Memory B cell (primary cell): ENCODE results near the gene MAGEA9.
A peak's percentile ranks its signal among the peaks of the same experiment; 100 is the strongest.
"Not testable (repeated sequence)": the region's sequence is repeated elsewhere in the genome, so short reads cannot be mapped to it uniquely, and the experiment has no call there.

Source experiments
- ATAC-seq: fragments of 150-1000 bp; cut with Tn5 transposase; 2 replicates; pipeline ENCODE4 v1.10.0; 2021; ENCODE audit warnings: low read depth, mild to moderate bottlenecking, moderate library complexity
- DNase-seq, 2 donors: peaks; one replicate each; pipeline ENCODE4 v3.0.0; 2022; ENCODE audit warnings: low spot score in 2 of 2
- H3K27ac Mint-ChIP-seq: one replicate; pipeline ENCODE4 v1.8.0; 2022; ENCODE audit warnings: mild to moderate bottlenecking, moderate library complexity, mixed read lengths
- H3K27me3 Mint-ChIP-seq: one replicate; pipeline ENCODE4 v1.8.0; 2022; ENCODE audit warnings: mixed read lengths
- H3K36me3 Mint-ChIP-seq: one replicate; pipeline ENCODE4 v1.8.0; 2022; ENCODE audit warnings: mild to moderate bottlenecking, mixed read lengths
- H3K4me1 Mint-ChIP-seq: one replicate; pipeline ENCODE4 v1.8.0; 2022; ENCODE audit warnings: mixed read lengths
- H3K4me3 Mint-ChIP-seq: one replicate; pipeline ENCODE4 v1.8.0; 2022; ENCODE audit warnings: mild to moderate bottlenecking, moderate library complexity, mixed read lengths
- H3K9me3 Mint-ChIP-seq: one replicate; pipeline ENCODE4 v1.8.0; 2022; ENCODE audit warnings: mixed read lengths

The MAGEA9 gene

DNA sequence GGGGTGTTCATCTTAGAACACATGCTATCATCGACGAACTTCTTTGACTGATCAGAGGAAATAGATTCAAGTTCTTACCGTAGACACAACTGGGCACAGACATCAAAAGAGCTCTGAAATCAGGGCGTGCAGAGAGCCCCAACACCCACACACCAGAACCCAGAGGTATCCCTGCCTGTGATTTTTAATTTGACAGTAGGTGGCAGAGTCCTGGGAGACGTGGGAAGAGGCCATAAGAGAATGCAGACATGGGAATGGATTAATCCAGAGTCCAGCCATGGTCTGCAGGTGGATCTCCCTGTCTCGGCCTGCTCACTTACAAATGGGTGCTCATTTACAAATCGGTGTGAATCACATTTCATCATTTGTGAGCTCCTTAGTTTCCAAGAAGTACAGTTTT lies 3.7 kb upstream of the MAGEA9 start:
- H3K27ac Mint-ChIP-seq, H3K36me3 Mint-ChIP-seq, H3K4me1 Mint-ChIP-seq, H3K4me3 Mint-ChIP-seq, ATAC-seq, H3K9me3 Mint-ChIP-seq, H3K27me3 Mint-ChIP-seq, DNase-seq: not testable (repeated sequence)

DNA sequence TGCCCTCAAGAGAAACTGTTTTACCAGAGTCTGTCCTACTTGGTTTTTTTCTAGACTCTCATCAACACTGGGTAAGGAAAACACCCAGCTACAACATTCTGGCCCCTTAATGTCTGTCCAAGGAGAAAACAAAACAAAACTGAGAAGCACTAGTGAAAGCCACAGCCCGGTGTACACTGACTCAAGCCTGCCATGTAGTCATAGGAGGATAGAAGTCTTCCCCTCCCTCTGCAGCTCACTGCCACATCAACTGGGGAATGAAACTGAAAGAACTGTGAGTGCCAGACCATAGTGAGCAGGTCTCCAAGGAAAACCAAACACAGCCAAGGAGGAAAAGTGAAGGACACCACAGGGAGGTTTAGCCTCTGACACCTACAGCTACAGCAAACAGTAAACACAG lies 13.8 kb downstream of the MAGEA9 start:
- H3K9me3 Mint-ChIP-seq, ATAC-seq, H3K27ac Mint-ChIP-seq, H3K4me3 Mint-ChIP-seq, H3K27me3 Mint-ChIP-seq, DNase-seq, H3K36me3 Mint-ChIP-seq: not testable (repeated sequence)
- peaks cover 14% of the 10 kb centered on the region for H3K4me1 Mint-ChIP-seq

DNA sequence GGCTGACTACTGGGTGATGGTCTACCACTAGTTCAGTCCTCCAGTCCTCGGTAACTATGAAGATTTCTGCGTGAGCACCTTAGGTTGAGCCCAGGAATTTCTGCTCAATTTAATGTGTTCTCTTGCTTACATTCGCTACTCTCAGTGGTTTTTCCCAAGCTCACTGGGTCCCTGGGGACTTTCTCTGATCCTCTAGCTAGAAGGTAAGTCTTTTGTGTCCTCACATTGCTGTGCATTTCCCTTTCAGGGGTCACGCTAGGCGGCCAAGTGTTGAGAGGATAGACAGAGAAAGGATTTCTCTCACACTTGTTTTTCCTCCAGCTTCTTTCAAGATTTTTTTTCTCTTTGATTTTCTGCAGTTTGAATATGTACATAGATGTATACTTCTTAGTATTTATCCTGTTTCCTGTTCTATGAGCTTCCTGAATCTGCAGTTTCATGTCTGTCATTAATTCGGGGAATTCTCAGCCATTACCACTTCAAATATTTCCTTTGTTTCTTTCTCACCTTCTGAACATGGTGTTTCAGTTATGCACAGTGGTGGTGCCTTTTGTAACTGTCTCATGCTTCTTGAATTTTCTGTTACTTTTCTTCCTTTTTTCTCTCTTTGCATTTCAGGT lies 17.5 kb downstream of the MAGEA9 start:
- DNase-seq (no peak), ATAC-seq (no peak)
- peaks cover 14% of the 10 kb centered on the region for H3K4me1 Mint-ChIP-seq
- no peaks in the 10 kb centered on the region for H3K36me3 Mint-ChIP-seq
- no peaks in the 10 kb centered on the region for H3K9me3 Mint-ChIP-seq
- H3K27me3 Mint-ChIP-seq = no peaks in the 10 kb centered on the region
- H3K4me3 Mint-ChIP-seq = no peak overlapping the region
- no peak overlapping the region for H3K27ac Mint-ChIP-seq

DNA sequence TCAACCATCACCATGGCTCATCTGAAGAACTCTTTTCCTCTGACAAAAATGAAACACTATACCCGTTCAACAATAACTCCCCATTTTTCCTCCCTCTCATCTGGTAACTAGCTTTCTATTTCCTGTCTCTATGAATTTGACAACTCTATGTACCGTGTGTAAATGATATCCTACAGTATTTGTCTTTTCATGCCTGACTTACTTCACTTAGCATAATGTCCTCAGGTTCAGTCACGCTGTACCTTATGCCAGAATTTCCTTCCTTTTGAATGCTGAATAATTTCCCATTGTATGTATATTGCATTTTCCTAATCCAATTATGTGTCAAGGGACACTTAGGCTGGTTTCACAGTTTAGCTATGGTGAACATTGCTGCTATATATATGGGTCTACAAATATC lies 18.2 kb downstream of the MAGEA9 start:
- ATAC-seq (no peak), DNase-seq (no peak)
- Mint-ChIP-seq H3K4me3 (no peak overlapping the region), H3K4me1 (peaks cover 14% of the 10 kb centered on the region), H3K27ac (no peak overlapping the region), H3K9me3 (no peaks in the 10 kb centered on the region), H3K36me3 (no peaks in the 10 kb centered on the region), H3K27me3 (no peaks in the 10 kb centered on the region)

DNA sequence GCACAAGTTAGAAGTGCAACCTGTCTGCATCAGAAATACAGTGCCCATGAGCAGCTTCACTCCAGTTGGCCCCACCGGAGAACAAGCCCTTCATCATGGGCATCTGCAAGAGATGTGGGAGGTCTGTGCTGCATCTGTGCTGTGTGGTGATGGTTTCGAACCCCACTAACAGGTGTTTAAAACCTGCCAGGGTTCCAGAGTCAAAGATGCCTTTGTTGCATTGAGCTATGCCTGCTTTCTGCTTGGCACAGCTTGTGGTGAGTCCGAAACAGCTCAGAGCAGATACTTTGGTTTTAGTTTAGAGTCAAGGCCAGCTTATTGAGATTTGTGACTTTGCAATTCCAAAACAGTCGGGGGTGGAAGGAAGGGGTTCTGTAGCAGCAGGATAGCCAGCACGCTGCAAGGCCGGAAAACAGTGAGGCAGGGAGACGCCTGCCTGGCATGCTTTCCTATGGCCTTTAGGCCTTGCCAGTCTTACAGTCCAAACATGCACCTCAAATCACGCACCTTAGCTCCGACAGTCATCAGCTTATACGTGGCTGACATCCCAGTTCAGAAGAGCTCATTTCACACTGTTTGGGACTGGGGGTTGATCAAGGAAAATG lies 21.8 kb downstream of the MAGEA9 start:
- H3K9me3 Mint-ChIP-seq = no peaks in the 10 kb centered on the region
- no peak overlapping the region for H3K27ac Mint-ChIP-seq
- H3K4me3 Mint-ChIP-seq = no peak overlapping the region
- DNase-seq (no peak), ATAC-seq (no peak)
- peaks cover 4% of the 10 kb centered on the region for H3K27me3 Mint-ChIP-seq
- peaks cover 7% of the 10 kb centered on the region for H3K4me1 Mint-ChIP-seq
- no peaks in the 10 kb centered on the region for H3K36me3 Mint-ChIP-seq

DNA sequence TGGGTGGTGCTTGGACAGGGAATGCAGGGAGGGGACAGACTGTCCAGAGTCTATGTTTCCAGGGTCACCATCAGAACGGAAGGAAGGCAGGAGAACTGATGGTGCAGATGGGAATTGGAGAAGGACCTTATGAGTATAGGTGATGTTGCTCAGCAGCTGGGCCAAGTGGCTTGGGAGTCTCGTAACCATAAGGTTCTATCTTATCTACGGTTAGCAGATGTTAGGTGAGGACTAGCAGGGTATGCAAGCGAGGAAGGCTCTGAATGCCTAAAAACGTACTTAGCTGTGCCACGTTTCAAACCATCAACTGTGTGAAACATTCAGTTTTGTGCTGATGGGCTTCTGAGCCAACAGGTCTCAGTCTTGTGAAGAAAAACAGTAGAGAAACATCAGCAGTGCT lies 22.4 kb downstream of the MAGEA9 start:
- Mint-ChIP-seq H3K27ac (no peak overlapping the region), H3K4me1 (peaks cover 7% of the 10 kb centered on the region), H3K4me3 (no peak overlapping the region), H3K9me3 (no peaks in the 10 kb centered on the region), H3K27me3 (peaks cover 4% of the 10 kb centered on the region), H3K36me3 (no peaks in the 10 kb centered on the region)
- DNase-seq (no peak), ATAC-seq (no peak)

DNA sequence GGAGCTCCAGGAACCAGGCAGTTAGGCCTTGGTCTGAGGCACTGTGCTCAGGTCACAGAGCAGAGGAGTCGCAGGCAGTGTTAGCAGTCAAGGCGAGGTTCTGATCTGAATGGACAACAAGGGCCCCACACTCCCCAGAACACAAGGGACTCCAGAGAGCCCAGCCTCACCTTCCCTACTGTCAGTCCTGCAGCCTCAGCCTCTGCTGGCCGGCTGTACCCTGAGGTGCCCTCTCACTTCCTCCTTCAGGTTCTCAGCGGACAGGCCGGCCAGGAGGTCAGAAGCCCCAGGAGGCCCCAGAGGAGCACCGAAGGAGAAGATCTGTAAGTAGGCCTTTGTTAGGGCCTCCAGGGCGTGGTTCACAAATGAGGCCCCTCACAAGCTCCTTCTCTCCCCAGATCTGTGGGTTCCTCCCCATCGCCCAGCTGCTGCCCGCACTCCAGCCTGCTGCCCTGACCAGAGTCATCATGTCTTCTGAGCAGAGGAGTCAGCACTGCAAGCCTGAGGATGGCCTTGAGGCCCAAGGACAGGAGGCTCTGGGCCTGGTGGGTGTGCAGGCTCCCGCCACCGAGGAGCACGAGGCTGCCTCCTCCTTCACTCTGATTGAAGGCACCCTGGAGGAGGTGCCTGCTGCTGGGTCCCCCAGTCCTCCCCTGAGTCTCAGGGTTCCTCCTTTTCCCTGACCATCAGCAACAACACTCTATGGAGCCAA lies 26.2 kb downstream of the MAGEA9 start:
- Mint-ChIP-seq H3K27ac (no peak overlapping the region), H3K9me3 (no peaks in the 10 kb centered on the region), H3K4me3 (no peak overlapping the region), H3K4me1 (no peaks in the 10 kb centered on the region), H3K27me3 (peaks cover 4% of the 10 kb centered on the region), H3K36me3 (no peaks in the 10 kb centered on the region)
- DNase-seq (no peak), ATAC-seq (no peak)

DNA sequence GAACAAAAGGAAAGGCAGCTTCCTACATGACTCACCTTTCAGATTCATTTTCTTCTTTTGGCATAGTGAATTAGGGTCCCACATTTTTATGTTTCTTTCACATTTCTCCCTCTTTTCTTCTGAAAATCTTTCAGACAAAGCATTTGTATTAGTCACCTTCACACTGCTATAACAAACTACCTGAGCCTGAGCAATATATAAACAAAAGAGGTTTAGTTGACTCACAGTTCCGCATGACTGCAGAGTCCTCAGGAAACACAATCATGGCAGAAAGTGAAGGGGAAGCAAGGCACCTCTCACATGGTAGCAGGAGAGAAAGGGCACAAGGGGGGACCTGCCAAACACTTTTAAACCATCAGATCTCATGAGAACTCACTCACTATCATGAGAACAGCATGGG lies 36.9 kb downstream of the MAGEA9 start:
- DNase-seq (no peak), ATAC-seq (no peak)
- Mint-ChIP-seq H3K4me3 (no peak overlapping the region), H3K9me3 (no peaks in the 10 kb centered on the region), H3K36me3 (no peaks in the 10 kb centered on the region), H3K27ac (no peak overlapping the region), H3K4me1 (no peaks in the 10 kb centered on the region), H3K27me3 (peaks cover 2% of the 10 kb centered on the region)

DNA sequence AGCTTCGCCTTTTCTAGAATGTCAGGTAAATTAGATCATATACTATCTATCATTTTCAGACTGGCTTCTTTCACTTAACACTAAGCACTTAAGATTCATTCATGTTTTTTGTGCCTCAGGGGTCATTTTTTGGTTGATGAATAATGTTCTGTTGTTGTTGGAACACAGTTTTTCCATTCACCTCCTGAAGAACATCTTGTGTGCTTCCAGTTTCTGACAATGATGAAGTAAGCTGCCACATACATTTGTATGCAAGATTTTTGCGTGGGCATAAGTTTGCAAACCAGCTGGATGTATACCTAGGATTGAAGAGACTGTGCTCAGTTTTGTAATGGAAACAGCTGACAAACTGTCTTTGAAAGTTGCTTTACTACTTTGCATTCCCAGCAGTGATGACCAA lies 37.6 kb downstream of the MAGEA9 start:
- no peak overlapping the region for H3K4me3 Mint-ChIP-seq

DNA sequence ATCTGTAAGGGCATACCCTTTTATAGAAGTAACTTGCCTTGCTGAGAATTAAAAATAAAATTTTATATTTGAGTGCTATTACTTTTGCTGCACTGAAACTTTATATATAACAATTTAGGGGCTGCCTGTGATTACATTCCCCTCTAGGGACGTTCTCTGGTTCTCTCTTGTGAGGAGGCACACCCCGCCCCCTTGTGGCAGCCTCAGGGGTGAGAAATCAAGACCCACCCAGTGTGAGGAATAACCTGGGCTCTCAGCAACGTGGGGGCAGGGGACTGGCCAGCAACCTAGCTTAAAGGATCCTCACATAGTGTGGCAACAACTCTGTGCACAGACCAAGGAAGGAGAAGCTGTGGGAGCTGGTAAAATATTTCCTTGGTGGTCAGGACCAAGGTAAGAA lies 43.7 kb downstream of the MAGEA9 start:
- H3K4me3 Mint-ChIP-seq = no peak overlapping the region
- peaks cover 9% of the 10 kb centered on the region for H3K27me3 Mint-ChIP-seq
- H3K27ac Mint-ChIP-seq = no peak overlapping the region
- peaks cover 2% of the 10 kb centered on the region for H3K36me3 Mint-ChIP-seq
- no peak for DNase-seq
- H3K9me3 Mint-ChIP-seq = no peaks in the 10 kb centered on the region
- H3K4me1 Mint-ChIP-seq = peaks cover 11% of the 10 kb centered on the region
- ATAC-seq = no peak

More for the DNA sequence above, 37.6 kb downstream of the MAGEA9 start:
- H3K27me3 Mint-ChIP-seq = peaks cover 2% of the 10 kb centered on the region
- H3K36me3 Mint-ChIP-seq = no peaks in the 10 kb centered on the region
- no peak for DNase-seq
- ATAC-seq = no peak
- H3K27ac Mint-ChIP-seq = no peak overlapping the region
- no peaks in the 10 kb centered on the region for H3K4me1 Mint-ChIP-seq
- H3K9me3 Mint-ChIP-seq = no peaks in the 10 kb centered on the region

DNA sequence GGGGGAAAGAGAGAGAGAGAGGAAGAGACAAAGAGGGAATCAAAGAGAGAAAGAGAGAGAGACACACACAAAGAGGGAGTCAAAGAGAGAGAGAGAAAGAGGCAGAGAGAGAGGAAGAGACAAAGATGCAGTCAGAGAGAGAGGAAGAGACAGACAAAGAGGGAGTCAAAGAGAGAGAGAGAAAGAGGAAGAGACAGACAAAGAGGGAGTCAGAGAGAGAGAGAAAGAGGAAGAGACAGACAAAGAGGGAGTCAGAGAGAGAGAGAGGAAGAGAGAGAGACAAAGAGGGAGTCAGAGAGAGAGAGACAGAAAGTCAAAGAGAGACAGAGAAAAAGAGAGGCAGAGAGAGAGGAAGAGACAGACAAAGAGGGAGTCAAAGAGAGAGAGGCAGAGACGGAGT lies 45.5 kb downstream of the MAGEA9 start:
- H3K36me3 Mint-ChIP-seq = peaks cover 2% of the 10 kb centered on the region

DNA sequence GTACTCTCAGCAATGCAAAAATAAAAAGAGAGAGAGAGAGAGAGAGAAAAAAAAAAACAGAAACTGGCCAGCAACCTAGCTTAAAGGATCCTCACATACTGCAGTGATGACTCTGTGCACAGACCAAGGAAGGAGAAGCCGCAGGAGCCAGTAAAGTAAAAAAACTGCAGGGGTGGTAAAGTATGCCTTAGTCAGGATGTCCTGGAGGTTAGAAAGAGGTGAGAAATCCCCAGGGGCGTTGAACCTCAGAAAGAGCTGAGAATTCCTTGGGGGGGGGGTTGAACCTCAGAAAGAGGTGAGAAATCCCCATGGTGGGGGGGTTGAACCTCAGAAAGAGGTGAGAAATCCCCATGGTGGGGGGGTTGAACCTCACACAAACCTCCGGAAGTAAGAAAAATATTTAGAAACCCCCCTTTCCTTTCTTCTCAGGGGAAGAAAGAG lies 48.0 kb downstream of the MAGEA9 start:
- peak overlapping the region; percentile 29 for H3K27ac Mint-ChIP-seq
- H3K36me3 Mint-ChIP-seq = peaks cover 2% of the 10 kb centered on the region
- H3K9me3 Mint-ChIP-seq = no peaks in the 10 kb centered on the region
- peaks cover 15% of the 10 kb centered on the region for H3K4me1 Mint-ChIP-seq
- DNase-seq (no peak), ATAC-seq (peak; percentile 60)
- peak overlapping the region; percentile 74 for H3K4me3 Mint-ChIP-seq
- H3K27me3 Mint-ChIP-seq = peaks cover 8% of the 10 kb centered on the region

More for the DNA sequence above, 45.5 kb downstream of the MAGEA9 start:
- H3K27me3 Mint-ChIP-seq = peaks cover 10% of the 10 kb centered on the region
- no peak overlapping the region for H3K4me3 Mint-ChIP-seq
- H3K27ac Mint-ChIP-seq = no peak overlapping the region
- ATAC-seq (no peak), DNase-seq (no peak)
- H3K4me1 Mint-ChIP-seq = peaks cover 15% of the 10 kb centered on the region
- no peaks in the 10 kb centered on the region for H3K9me3 Mint-ChIP-seq

DNA sequence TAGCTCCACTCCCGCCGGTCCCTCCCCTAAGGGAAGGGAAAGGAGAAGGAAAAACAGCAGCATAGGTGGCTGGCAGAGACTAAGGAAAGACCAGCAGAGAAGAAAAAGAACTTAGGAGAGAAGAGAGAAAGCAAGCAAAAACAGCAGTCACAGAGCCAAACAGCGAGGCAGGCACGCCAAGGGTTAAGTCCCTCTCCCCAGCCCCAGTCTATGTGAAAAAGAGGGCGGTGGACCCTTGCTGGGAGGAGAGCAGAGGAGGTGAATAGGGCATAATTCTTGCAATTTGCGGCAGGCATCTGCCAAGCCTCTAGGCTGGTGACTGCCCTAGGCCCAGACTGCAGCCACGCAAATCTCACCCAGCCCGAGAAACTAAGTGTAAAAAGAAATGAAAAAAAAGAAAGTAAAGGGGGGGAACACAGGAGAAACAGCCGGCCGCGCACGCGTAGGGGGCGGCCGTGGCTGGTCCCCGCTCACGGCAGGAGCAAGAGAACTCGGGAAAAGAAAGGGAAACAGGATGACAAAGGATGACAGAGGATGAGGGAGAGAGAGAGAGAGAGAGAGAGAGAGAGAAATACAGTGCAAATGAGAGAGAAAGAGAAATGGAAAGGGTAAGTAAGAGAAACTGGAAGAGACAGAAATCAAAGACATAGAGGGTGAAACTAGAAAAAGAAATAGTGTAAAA lies 48.6 kb downstream of the MAGEA9 start:
- Mint-ChIP-seq H3K9me3 (no peaks in the 10 kb centered on the region), H3K4me3 (peak overlapping the region; percentile 74), H3K36me3 (peaks cover 2% of the 10 kb centered on the region), H3K4me1 (peaks cover 15% of the 10 kb centered on the region), H3K27me3 (peaks cover 8% of the 10 kb centered on the region), H3K27ac (peak overlapping the region; percentile 29)
- DNase-seq (no peak), ATAC-seq (peak; percentile 72)

DNA sequence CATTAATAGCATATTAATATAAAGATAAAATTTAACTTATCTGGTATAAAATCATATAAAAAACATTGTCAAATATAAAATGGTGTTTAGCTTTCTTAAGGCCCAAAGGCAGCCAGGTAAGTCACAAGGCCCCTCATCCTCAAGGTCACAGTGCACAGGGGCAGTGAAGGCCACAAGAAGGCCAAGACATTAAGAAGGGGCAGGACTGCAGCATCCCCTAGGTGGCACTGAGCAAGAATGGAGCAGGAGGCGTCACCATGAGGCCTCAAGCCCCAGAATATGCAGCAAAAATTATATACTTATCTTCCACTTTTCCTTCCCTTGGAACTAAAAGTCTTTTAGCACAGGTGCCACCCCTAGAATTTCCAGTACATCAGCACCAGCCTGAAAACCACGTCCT lies 49.7 kb downstream of the MAGEA9 start:
- H3K4me1 Mint-ChIP-seq = peaks cover 15% of the 10 kb centered on the region
- peaks cover 2% of the 10 kb centered on the region for H3K36me3 Mint-ChIP-seq
- no peaks in the 10 kb centered on the region for H3K9me3 Mint-ChIP-seq
- H3K27me3 Mint-ChIP-seq = peaks cover 8% of the 10 kb centered on the region
- H3K4me3 Mint-ChIP-seq = no peak overlapping the region
- ATAC-seq = no peak
- DNase-seq = no peak
- H3K27ac Mint-ChIP-seq = no peak overlapping the region
